Stimulated activated CD8-positive, alpha-beta memory T cell treated with anti-CD3 and anti-CD28 coated beads, Interleukin-4, amount 100 ng/mL, for 48 hours (primary cell): ENCODE results near the gene ARHGAP20.
A peak's percentile ranks its signal among the peaks of the same experiment; 100 is the strongest.

ENCODE experiments used
- DNase-seq: peaks from one replicate; pipeline ENCODE4 v3.0.0-alpha.2; 2020

ARHGAP20 gene

GRCh38 chr11:110711776-110712658 lies at the start of gene ARHGAP20:
Gene ARHGAP20 (minus strand): TSS chr11:110712437. CDS start chr11:110712231, 206 bp downstream.
- DNase-seq = peak; percentile 58

- DNase-seq = no peak
Measured at GRCh38 chr11:110761991-110762390, 49.8 kb upstream of the ARHGAP20 start.

GRCh38 chr11:110761131-110761530 lies 48.9 kb upstream of the ARHGAP20 start:
- DNase-seq = no peak

- DNase-seq = no peak
Measured at GRCh38 chr11:110759972-110760381, 47.7 kb upstream of the ARHGAP20 start.

GRCh38 chr11:110757962-110758755 lies 45.9 kb upstream of the ARHGAP20 start:
- no peak for DNase-seq

- no peak for DNase-seq
Measured at GRCh38 chr11:110757066-110757465, 44.8 kb upstream of the ARHGAP20 start.

- DNase-seq = no peak
Measured at GRCh38 chr11:110755941-110756340, 43.7 kb upstream of the ARHGAP20 start.

- no peak for DNase-seq
Measured at GRCh38 chr11:110752890-110753289, 40.7 kb upstream of the ARHGAP20 start.

GRCh38 chr11:110750100-110750499 lies 37.9 kb upstream of the ARHGAP20 start:
- no peak for DNase-seq

GRCh38 chr11:110747531-110747930 lies 35.3 kb upstream of the ARHGAP20 start:
- DNase-seq = no peak

GRCh38 chr11:110738641-110739040 lies 26.4 kb upstream of the ARHGAP20 start:
- DNase-seq = no peak

GRCh38 chr11:110737593-110737992 lies 25.4 kb upstream of the ARHGAP20 start:
- no peak for DNase-seq

- DNase-seq = no peak
Measured at GRCh38 chr11:110736171-110736553, 23.9 kb upstream of the ARHGAP20 start.

GRCh38 chr11:110735455-110736170 lies 23.4 kb upstream of the ARHGAP20 start:
- DNase-seq = no peak

- no peak for DNase-seq
Measured at GRCh38 chr11:110734790-110735189, 22.6 kb upstream of the ARHGAP20 start.

GRCh38 chr11:110730773-110731172 lies 18.5 kb upstream of the ARHGAP20 start:
- no peak for DNase-seq

GRCh38 chr11:110728883-110729282 lies 16.6 kb upstream of the ARHGAP20 start:
- DNase-seq = no peak

GRCh38 chr11:110728476-110728875 lies 16.2 kb upstream of the ARHGAP20 start:
- no peak for DNase-seq

- no peak for DNase-seq
Measured at GRCh38 chr11:110724358-110724757, 12.1 kb upstream of the ARHGAP20 start.

GRCh38 chr11:110720431-110721275 lies 8.4 kb upstream of the ARHGAP20 start:
- no peak for DNase-seq

- DNase-seq = no peak
Measured at GRCh38 chr11:110716361-110716760, 4.1 kb upstream of the ARHGAP20 start.

- no peak for DNase-seq
Measured at GRCh38 chr11:110715541-110715940, 3.3 kb upstream of the ARHGAP20 start.
